Activated naive CD8-positive, alpha-beta T cell treated with anti-CD3 and anti-CD28 coated beads, Interleukin-2, amount 10 ng/mL, durations not matched to agents 7 days and 5 days (primary cell): ENCODE measurements around the gene NME3. TPM values are rescaled to one million over a fixed set of nuclear protein-coding genes. Genes with fewer than 3 reads are reported as not detected.

Experiments
- ATAC-seq: fragments of 150-1000 bp; cut with Tn5 transposase; one replicate; pipeline ENCODE4 v1.10.0; 2021; ENCODE audit warnings: low read depth, moderate library complexity
- POLR2A ChIA-PET: fragments of 350-600 bp; sonication (Branson Sonifier 250); formaldehyde crosslinking; loops from one replicate; lab custom pipeline; 2021; ENCODE audit warnings: antibody characterized with exemption; lab: Charles Lee
- DNase-seq: peaks from one replicate; pipeline ENCODE4 v3.0.0; 2021
- H3K27ac Mint-ChIP-seq: one replicate; pipeline ENCODE4 v1.8.0; 2022; ENCODE audit warnings: mild to moderate bottlenecking, mixed read lengths
- H3K27me3 Mint-ChIP-seq: one replicate; pipeline ENCODE4 v1.8.0; 2022; ENCODE audit warnings: mild to moderate bottlenecking, moderate library complexity, mixed read lengths
- H3K36me3 Mint-ChIP-seq: one replicate; pipeline ENCODE4 v1.8.0; 2021; ENCODE audit warnings: mild to moderate bottlenecking, mixed read lengths
- H3K4me1 Mint-ChIP-seq: one replicate; pipeline ENCODE4 v1.8.0; 2021; ENCODE audit warnings: mixed read lengths
- H3K4me3 Mint-ChIP-seq: one replicate; pipeline ENCODE4 v1.8.0; 2022; ENCODE audit warnings: mild to moderate bottlenecking, moderate library complexity, mixed read lengths
- H3K9me3 Mint-ChIP-seq: one replicate; pipeline ENCODE4 v1.8.0; 2021; ENCODE audit warnings: mixed read lengths
- microRNA-seq: library from miRNA; unstranded; fragments of <30 nt; microRNA quantifications from one replicate; pipeline ENCODE4 v1.2.0, GENCODE V29; 2022
- total RNA-seq, 2 experiments: library from RNA; stranded (reverse); gene quantifications; one replicate each; pipeline ENCODE4 v1.2.3, GENCODE V29; 2021

The NME3 gene
- total RNA-seq, 2 experiments from 2014 or later, result 58.1 to 60.9 TPM

- no peak overlapping the region for H3K27ac Mint-ChIP-seq
- DNase-seq, result no peak
- POLR2A ChIA-PET, result no interaction called here
- no peaks in the 10 kb centered on the region for H3K9me3 Mint-ChIP-seq
- peaks cover 11% of the 10 kb centered on the region for H3K4me1 Mint-ChIP-seq
- ATAC-seq, result no peak
- H3K4me3 Mint-ChIP-seq, result no peak overlapping the region
- H3K27me3 Mint-ChIP-seq, result no peaks in the 10 kb centered on the region
- H3K36me3 Mint-ChIP-seq, result peaks cover 12% of the 10 kb centered on the region
Observed at GRCh38 chr16:1727651-1728624, 43.4 kb downstream of the NME3 start.

GRCh38 chr16:1726661-1727502 is 44.5 kb downstream of the NME3 start:
- H3K9me3 Mint-ChIP-seq, result no peaks in the 10 kb centered on the region
- DNase-seq (no peak), ATAC-seq (no peak)
- H3K36me3 Mint-ChIP-seq, result peaks cover 11% of the 10 kb centered on the region
- no peak overlapping the region for H3K4me3 Mint-ChIP-seq
- H3K4me1 Mint-ChIP-seq, result peaks cover 18% of the 10 kb centered on the region
- POLR2A ChIA-PET, result no interaction called here
- peak overlapping the region; percentile 52 for H3K27ac Mint-ChIP-seq
- no peaks in the 10 kb centered on the region for H3K27me3 Mint-ChIP-seq

DNA sequence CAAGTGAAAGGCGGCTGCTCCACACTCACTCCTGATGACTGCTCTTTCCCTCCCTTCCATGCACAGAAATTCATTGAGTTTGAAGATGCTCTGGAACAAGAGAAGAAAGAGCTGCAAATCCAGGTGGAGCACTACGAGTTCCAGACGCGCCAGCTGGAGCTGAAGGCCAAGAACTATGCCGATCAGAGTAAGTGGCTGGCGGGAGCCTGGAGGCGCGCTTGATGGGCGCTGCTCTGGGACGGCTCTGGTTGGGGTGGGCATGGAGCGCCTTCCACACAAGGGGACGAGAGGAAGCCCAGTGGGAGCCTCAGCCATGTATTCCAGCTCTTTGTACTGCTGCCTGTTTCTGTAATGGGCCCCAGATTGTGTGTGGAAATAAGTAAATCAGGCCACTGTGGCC is 46.9 kb downstream of the NME3 start:
- POLR2A ChIA-PET, result no interaction called here
- ATAC-seq (no peak), DNase-seq (no peak)
- Mint-ChIP-seq H3K27ac (no peak overlapping the region), H3K4me3 (no peak overlapping the region), H3K36me3 (peaks cover 10% of the 10 kb centered on the region), H3K4me1 (peaks cover 25% of the 10 kb centered on the region), H3K27me3 (no peaks in the 10 kb centered on the region), H3K9me3 (no peaks in the 10 kb centered on the region)

GRCh38 chr16:1723450-1724147 is 47.7 kb downstream of the NME3 start:
- Mint-ChIP-seq H3K27ac (peak overlapping the region; percentile 24), H3K4me3 (no peak overlapping the region), H3K4me1 (peaks cover 28% of the 10 kb centered on the region), H3K9me3 (no peaks in the 10 kb centered on the region), H3K27me3 (no peaks in the 10 kb centered on the region), H3K36me3 (peaks cover 10% of the 10 kb centered on the region)
- ATAC-seq, result no peak
- DNase-seq, result no peak
- POLR2A ChIA-PET, result interaction anchor here (0.9 kb wide), 1 partner anchor 307 kb away, joined by 3 read pairs; no protein-coding TSS in a partner anchor

DNA sequence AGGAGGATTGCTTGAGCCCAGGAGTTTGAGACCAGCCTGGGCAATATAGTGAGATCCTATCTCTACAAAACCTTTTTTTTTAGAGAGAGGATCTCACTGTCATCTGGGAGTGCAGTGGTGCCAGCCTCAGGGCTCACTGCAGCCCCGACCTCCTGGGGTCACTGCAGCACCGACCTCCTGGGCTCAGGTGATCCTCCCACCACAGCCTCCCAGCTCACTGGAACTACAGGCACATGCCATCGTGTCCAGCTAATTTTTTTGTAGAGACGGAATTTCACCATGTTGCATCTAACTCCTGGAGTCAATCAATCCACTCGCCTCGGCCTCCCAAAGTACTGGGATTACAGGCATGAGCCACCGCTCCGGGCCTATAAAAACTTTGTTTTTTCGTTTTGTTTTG is 50.0 kb downstream of the NME3 start:
- DNase-seq (no peak), ATAC-seq (no peak)
- H3K27ac Mint-ChIP-seq, result no peak overlapping the region
- no peak overlapping the region for H3K4me3 Mint-ChIP-seq
- no peaks in the 10 kb centered on the region for H3K9me3 Mint-ChIP-seq
- POLR2A ChIA-PET, result no interaction called here
- H3K4me1 Mint-ChIP-seq, result peaks cover 24% of the 10 kb centered on the region
- no peaks in the 10 kb centered on the region for H3K27me3 Mint-ChIP-seq
- peaks cover 2% of the 10 kb centered on the region for H3K36me3 Mint-ChIP-seq

Small RNAs within 50 kb of the gene (microRNA-seq; reads per million reads assigned to microRNA genes)
- gene MIR3177, result 4.2 reads per million

Other genes with a start within 250 kb of the NME3 start
- gene TMEM204, start 237.9 kb downstream of the NME3 start, total RNA-seq, result 10 to 100 TPM; 68.3 to 72.0 TPM
- gene IFT140, start 159.5 kb downstream of the NME3 start, total RNA-seq, result 10 to 100 TPM; 11.7 to 12.8 TPM
- 10 to 100 TPM; 25.2 to 27.8 TPM for gene CRAMP1, start 159.2 kb downstream of the NME3 start, total RNA-seq
- gene JPT2, start 93.3 kb downstream of the NME3 start, total RNA-seq, result 10 to 100 TPM; 44.7 to 45.1 TPM
- gene MAPK8IP3, start 65.3 kb downstream of the NME3 start, total RNA-seq, result 100 to 1,000 TPM; 146 to 157 TPM
- gene EME2, start 1.3 kb upstream of the NME3 start, total RNA-seq, result 10 to 100 TPM; 28.7 to 36.3 TPM
- gene MRPS34, start 1.6 kb upstream of the NME3 start, total RNA-seq, result 100 to 1,000 TPM in 1 of 2 experiments, 10 to 100 TPM in 1; 91.6 to 103 TPM
- 10 to 100 TPM; 67.8 to 74.1 TPM for gene SPSB3, start 11.0 kb upstream of the NME3 start, total RNA-seq
- 10 to 100 TPM; 55.6 to 55.9 TPM for gene NUBP2, start 11.4 kb upstream of the NME3 start, total RNA-seq
- gene IGFALS, start 22.2 kb upstream of the NME3 start, total RNA-seq, result under 1 TPM; 0.23 to 0.55 TPM
- 10 to 100 TPM; 48.7 to 51.6 TPM for gene HAGH, start 55.3 kb upstream of the NME3 start, total RNA-seq
- gene FAHD1, start 55.7 kb upstream of the NME3 start, total RNA-seq, result 10 to 100 TPM; 12.0 to 12.2 TPM
- gene MEIOB, start 100.6 kb upstream of the NME3 start, total RNA-seq, result not detected
- gene HS3ST6, start 146.9 kb upstream of the NME3 start, total RNA-seq, result not detected
- 10 to 100 TPM; 12.0 to 12.5 TPM for gene MSRB1, start 171.7 kb upstream of the NME3 start, total RNA-seq
- gene RPL3L, start 183.1 kb upstream of the NME3 start, total RNA-seq, result not detected
- 100 to 1,000 TPM; 108 to 115 TPM for gene NDUFB10, start 188.0 kb upstream of the NME3 start, total RNA-seq
- 1,000 to 10,000 TPM; 2,404 to 2,409 TPM for gene RPS2, start 193.3 kb upstream of the NME3 start, total RNA-seq
- gene RNF151, start 195.3 kb upstream of the NME3 start, total RNA-seq, result not detected
- 10 to 100 TPM; 29.4 to 30.7 TPM for gene TBL3, start 200.5 kb upstream of the NME3 start, total RNA-seq
- 1 to 10 TPM in 1 of 2 experiments, under 1 TPM in 1; 0.58 to 1.8 TPM for gene NOXO1, start 209.9 kb upstream of the NME3 start, total RNA-seq
- gene GFER, start 212.7 kb upstream of the NME3 start, total RNA-seq, result 10 to 100 TPM; 28.8 to 31.9 TPM
- gene SYNGR3, start 218.4 kb upstream of the NME3 start, total RNA-seq, result 1 to 10 TPM; 2.0 to 2.2 TPM
- 10 to 100 TPM; 67.8 to 77.1 TPM for gene ZNF598, start 238.3 kb upstream of the NME3 start, total RNA-seq
- under 1 TPM in 1 of 2 experiments, not detected in 1; 0.42 TPM for gene NPW, start 248.2 kb upstream of the NME3 start, total RNA-seq